ENCODE results near the gene RTBDN. TPM values are rescaled to one million over a fixed set of nuclear protein-coding genes. Genes with fewer than 3 reads are reported as not detected.
A peak's percentile ranks its signal among the peaks of the same experiment; 100 is the strongest.

The RTBDN gene
- total and polyA plus RNA-seq, 2 of the 8 experiments (the other 6 are each of a cell fraction or from before 2014, with no cell fraction given), result 4.0 to 4.8 TPM

- TF ChIP-seq NRF1 (IDR thresholded peaks at IDR 0.05; ENCODE audit: low read depth, low read length) (no peak), SIX5 (IDR thresholded peaks at IDR 0.05; ENCODE audit: low read depth, low read length) (no peak), CBX8 (IDR thresholded peaks at IDR 0.05; ENCODE audit: borderline replicate concordance, low read depth, low read length) (no peak), CTBP2 (IDR thresholded peaks at IDR 0.05; ENCODE audit: borderline replicate concordance, insufficient read depth, insufficient read length, low read length) (no peak), RAD21 (IDR thresholded peaks at IDR 0.05 in 1 of 2, conservative IDR thresholded peaks at IDR 0.05 in 1 of 2; ENCODE audit: low read depth in 2 of 2, low read length in 2 of 2) (no peak), ATF3 (IDR thresholded peaks at IDR 0.05; ENCODE audit: insufficient read depth, low read depth, low read length) (no peak), KDM5A (IDR thresholded peaks at IDR 0.05; ENCODE audit: low read length) (no peak), SAP30 (IDR thresholded peaks at IDR 0.05; ENCODE audit: insufficient read depth, insufficient replicate concordance, low read length) (peak; percentile 86), HDAC6 (IDR thresholded peaks at IDR 0.05; ENCODE audit: low read depth, low read length) (no peak), TAF1 (IDR thresholded peaks at IDR 0.05; ENCODE audit: low read depth, low read length) (no peak), POLR2AphosphoS5 (IDR thresholded peaks at IDR 0.05; ENCODE audit: low read depth, low read length) (no peak), SP2 (IDR thresholded peaks at IDR 0.05; ENCODE audit: low read length) (no peak), RFX5 (IDR thresholded peaks at IDR 0.05; ENCODE audit: borderline replicate concordance, low read depth, low read length) (no peak), SIN3A (conservative IDR thresholded peaks at IDR 0.05 in 1 of 2, IDR thresholded peaks at IDR 0.05 in 1 of 2; ENCODE audit: low read depth in 1 of 2, low read length in 2 of 2) (peak; percentile 25 to 27; a peak in 2 of 4 replicates), CEBPB (IDR thresholded peaks at IDR 0.05; ENCODE audit: low read depth, low read length) (no peak)
These were observed 56.1 kb downstream of the RTBDN start (continued) for GRCh38 chr19:12778017-12778904.

Data from H1 (cell line).